ENCODE results near the gene SMC3. TPM values are rescaled to one million over a fixed set of nuclear protein-coding genes. Genes with fewer than 3 reads are reported as not detected.

SMC3 gene
- total RNA-seq, 4 donors from 2014 or later: 27.7 to 50.2 (median 39.5) TPM

- Histone ChIP-seq H3K36me3 (no peaks in the 10 kb centered on the region), H3K4me1 (peaks cover 0 to 5% (median 0%) of the 10 kb centered on the region in 4 donors), H3K9me3 (no peaks in the 10 kb centered on the region), H3K27ac (replicated peaks in 1 of 4) (no peak overlapping the region), H3K4me3 (no peak overlapping the region), H3K27me3 (no peaks in the 10 kb centered on the region)
- WGBS: 68% methylated on average over 6 of the region's 6 CpGs
- TF ChIP-seq POLR2AphosphoS5 (IDR thresholded peaks at IDR 0.05) (no peak), POLR2A (IDR thresholded peaks at IDR 0.05; ENCODE audit: low read depth) (no peak), EP300 (IDR thresholded peaks at IDR 0.05) (no peak), CTCF (IDR thresholded peaks at IDR 0.05) (no peak)
- peak; percentile 34 for DNase-seq (ENCODE audit: extremely low spot score)
- intact Hi-C loops (cut with DNase I): loop anchor here (2.0 to 5.0 kb wide), 3 partner anchors 49 to 404 kb away; partner anchors contain the start of gene DUSP5
Measured at GRCh38 chr10:110546077-110546476, 21.4 kb upstream of the SMC3 start.

- Histone ChIP-seq H3K27ac (replicated peaks in 1 of 4) (no peak overlapping the region), H3K27me3 (no peaks in the 10 kb centered on the region), H3K4me3 (no peak overlapping the region), H3K4me1 (peaks cover 0 to 5% (median 0%) of the 10 kb centered on the region in 4 donors), H3K36me3 (no peaks in the 10 kb centered on the region), H3K9me3 (no peaks in the 10 kb centered on the region)
- 70% methylated on average over 7 of the region's 7 CpGs for WGBS
- intact Hi-C loops (cut with DNase I): loop anchor here (2.0 to 5.0 kb wide), 3 partner anchors 49 to 404 kb away; partner anchors contain the start of gene DUSP5
- TF ChIP-seq CTCF (IDR thresholded peaks at IDR 0.05) (no peak), EP300 (IDR thresholded peaks at IDR 0.05) (no peak), POLR2A (IDR thresholded peaks at IDR 0.05; ENCODE audit: low read depth) (no peak), POLR2AphosphoS5 (IDR thresholded peaks at IDR 0.05) (no peak)
- peak; percentile 86 for DNase-seq (ENCODE audit: extremely low spot score)
Measured at GRCh38 chr10:110546499-110547110, 20.9 kb upstream of the SMC3 start.

- DNase-seq (ENCODE audit: extremely low spot score): peak; percentile 14
- peaks cover 0 to 5% (median 0%) of the 10 kb centered on the region in 4 donors for H3K4me1 ChIP-seq
- H3K27me3 ChIP-seq: peaks cover 0 to 2% (median 0%) of the 10 kb centered on the region in 4 donors
- H3K27ac ChIP-seq (replicated peaks in 1 of 4): no peak overlapping the region
- H3K4me3 ChIP-seq: no peak overlapping the region
- TF ChIP-seq POLR2A (IDR thresholded peaks at IDR 0.05; ENCODE audit: low read depth) (no peak), EP300 (IDR thresholded peaks at IDR 0.05) (no peak), POLR2AphosphoS5 (IDR thresholded peaks at IDR 0.05) (no peak), CTCF (IDR thresholded peaks at IDR 0.05) (peak; percentile 76 to 82 (median 76))
- no peaks in the 10 kb centered on the region for H3K36me3 ChIP-seq
- H3K9me3 ChIP-seq: no peaks in the 10 kb centered on the region
- WGBS: 11% methylated on average over 8 of the region's 8 CpGs
- intact Hi-C loops (cut with DNase I): loop anchor here (2.0 to 5.0 kb wide), 3 partner anchors 50 to 405 kb away; partner anchors contain the start of gene DUSP5
Measured at GRCh38 chr10:110547139-110547761, 20.2 kb upstream of the SMC3 start.

GRCh38 chr10:110548002-110548401, 19.5 kb upstream of the SMC3 start:
- H3K27me3 ChIP-seq: peaks cover 0 to 3% (median 0%) of the 10 kb centered on the region in 4 donors
- TF ChIP-seq POLR2AphosphoS5 (IDR thresholded peaks at IDR 0.05) (no peak), CTCF (IDR thresholded peaks at IDR 0.05) (no peak), POLR2A (IDR thresholded peaks at IDR 0.05; ENCODE audit: low read depth) (no peak), EP300 (IDR thresholded peaks at IDR 0.05) (no peak)
- no peaks in the 10 kb centered on the region for H3K36me3 ChIP-seq
- no peak overlapping the region for H3K27ac ChIP-seq (replicated peaks in 1 of 4)
- no peaks in the 10 kb centered on the region for H3K9me3 ChIP-seq
- intact Hi-C loops (cut with DNase I): loop anchor here (5.0 kb wide), 2 partner anchors 51 to 406 kb away; partner anchors contain the start of gene DUSP5
- no peak overlapping the region for H3K4me3 ChIP-seq
- no peak for DNase-seq (ENCODE audit: extremely low spot score)
- 52% methylated on average over 5 of the region's 5 CpGs for WGBS
- H3K4me1 ChIP-seq: peaks cover 0 to 5% (median 0%) of the 10 kb centered on the region in 4 donors
